Osteocyte (in vitro differentiated cells): ENCODE results near the gene MANEAL. TPM values are rescaled to one million over a fixed set of nuclear protein-coding genes. Genes with fewer than 3 reads are reported as not detected.

Experiments
- DNase-seq: peaks from one replicate; pipeline ENCODE4 v3.0.0; 2021; ENCODE audit warnings: mixed read lengths; ENCODE audit not compliant: unreplicated experiment; ENCODE audit errors: extremely low spot score
- H3K27ac Mint-ChIP-seq: one replicate; pipeline ENCODE4 v1.8.0; 2021; ENCODE audit warnings: mild to moderate bottlenecking, mixed read lengths; ENCODE audit not compliant: unreplicated experiment
- H3K27me3 Mint-ChIP-seq: one replicate; pipeline ENCODE4 v1.8.0; 2021; ENCODE audit warnings: mixed read lengths; ENCODE audit not compliant: unreplicated experiment
- H3K36me3 Mint-ChIP-seq: one replicate; pipeline ENCODE4 v1.8.0; 2021; ENCODE audit warnings: mixed read lengths; ENCODE audit not compliant: unreplicated experiment
- H3K4me1 Mint-ChIP-seq: one replicate; pipeline ENCODE4 v1.8.0; 2021; ENCODE audit warnings: mixed read lengths; ENCODE audit not compliant: unreplicated experiment
- H3K4me3 Mint-ChIP-seq: one replicate; pipeline ENCODE4 v1.8.0; 2021; ENCODE audit warnings: mild to moderate bottlenecking, moderate library complexity, mixed read lengths; ENCODE audit not compliant: unreplicated experiment
- H3K9me3 Mint-ChIP-seq: one replicate; pipeline ENCODE4 v1.8.0; 2021; ENCODE audit warnings: mixed read lengths; ENCODE audit not compliant: unreplicated experiment
- CTCF ChIP-seq: fragments of 200-600 bp; sonication (generic); IDR thresholded peaks from 2 replicates; pipeline ENCODE4 v1.5.0; 2021; ENCODE audit warnings: antibody characterized with exemption, mild to moderate bottlenecking, moderate library complexity
- total RNA-seq: library from RNA; stranded (reverse); gene quantifications from 2 replicates; pipeline ENCODE4 v1.2.1, GENCODE V29; 2021

The MANEAL gene
- total RNA-seq, 1 donor from 2014 or later = 5.2 TPM

DNA sequence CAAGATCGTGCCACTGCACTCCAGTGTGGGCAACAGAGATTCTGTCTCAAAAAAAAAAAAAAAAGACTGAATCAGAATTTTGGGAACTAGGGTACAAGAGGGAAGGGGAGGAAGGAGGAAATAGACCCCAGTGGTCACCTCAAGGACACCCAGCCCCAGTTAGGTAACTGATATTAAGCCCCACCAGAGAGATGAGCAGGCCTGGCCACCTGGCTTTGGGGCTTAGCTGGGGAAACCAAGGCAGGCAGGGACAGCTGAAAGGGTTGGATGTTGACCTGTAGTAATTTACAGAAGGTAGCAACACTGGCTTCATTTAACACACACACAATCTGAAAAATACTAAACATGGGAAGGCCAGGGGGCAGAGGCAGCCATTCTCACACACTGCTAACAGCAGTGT, 8.8 kb downstream of the MANEAL start:
- no peaks in the 10 kb centered on the region for H3K27me3 Mint-ChIP-seq
- H3K27ac Mint-ChIP-seq = no peak overlapping the region
- no peak for DNase-seq
- H3K4me3 Mint-ChIP-seq = no peak overlapping the region
- peaks cover 35% of the 10 kb centered on the region for H3K36me3 Mint-ChIP-seq
- peaks cover 9% of the 10 kb centered on the region for H3K4me1 Mint-ChIP-seq
- no peak for TF ChIP-seq CTCF
- H3K9me3 Mint-ChIP-seq = no peaks in the 10 kb centered on the region

DNA sequence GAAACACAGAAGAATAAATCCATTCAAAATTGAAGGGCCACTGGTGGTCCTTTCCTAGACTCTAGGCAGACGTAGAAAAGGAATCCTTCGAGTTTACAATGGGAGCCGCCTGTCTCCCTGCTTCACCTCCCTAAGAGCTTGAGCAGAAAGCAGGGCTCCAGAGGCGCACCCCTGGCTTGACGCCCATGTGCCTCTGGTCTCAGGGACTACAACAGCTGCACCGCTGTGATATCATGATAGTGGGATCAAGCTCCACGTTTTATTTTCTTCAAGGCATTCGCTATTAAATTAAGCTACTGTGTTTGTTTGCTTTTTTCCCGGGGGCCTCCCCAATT, 13.5 kb downstream of the MANEAL start:
- no peak for TF ChIP-seq CTCF
- H3K9me3 Mint-ChIP-seq = no peaks in the 10 kb centered on the region
- peak overlapping the region; percentile 75 for H3K27ac Mint-ChIP-seq
- H3K4me1 Mint-ChIP-seq = peaks cover 32% of the 10 kb centered on the region
- H3K27me3 Mint-ChIP-seq = no peaks in the 10 kb centered on the region
- no peak for DNase-seq
- H3K4me3 Mint-ChIP-seq = peak overlapping the region; percentile 77
- H3K36me3 Mint-ChIP-seq = peaks cover 27% of the 10 kb centered on the region

DNA sequence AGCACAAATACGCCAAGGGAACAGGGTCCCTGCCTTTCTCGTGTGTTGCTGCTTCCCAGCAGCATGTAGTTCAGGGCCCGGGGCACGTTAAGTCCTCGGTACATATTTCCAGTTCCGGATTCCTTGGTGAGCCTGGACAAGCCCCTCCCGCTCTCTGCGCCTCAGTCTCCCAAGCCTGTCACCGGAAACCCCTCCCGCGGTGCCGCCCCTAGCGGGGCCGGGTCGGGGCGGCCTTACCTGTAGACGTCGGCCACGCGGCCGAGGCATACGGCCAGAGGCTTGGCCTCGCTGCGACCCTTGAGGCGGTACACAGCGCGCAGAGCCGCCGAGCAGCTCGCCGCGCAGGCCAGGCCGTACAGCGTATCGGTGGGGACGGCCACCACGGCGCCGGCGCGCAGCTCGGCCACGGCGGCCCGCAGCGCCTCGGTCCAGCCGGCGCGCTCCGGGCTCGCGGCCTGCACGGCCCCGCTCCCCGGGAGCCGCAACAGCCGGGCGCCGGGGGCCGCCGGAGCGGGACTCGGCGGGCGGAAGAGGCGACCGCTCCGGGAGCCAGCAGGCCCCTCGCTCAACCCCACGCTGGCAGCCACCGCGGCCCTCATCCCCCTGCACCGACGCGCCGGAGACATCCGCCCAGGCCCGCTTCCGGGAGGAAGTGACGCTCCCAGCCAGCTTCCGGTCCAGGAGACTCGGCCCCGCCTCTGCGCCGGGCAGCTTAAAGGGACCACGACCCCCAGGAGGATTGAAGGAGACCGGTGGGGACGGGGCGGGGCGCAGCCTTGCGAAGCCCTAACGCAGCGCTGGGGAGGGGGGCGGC, 14.1 kb downstream of the MANEAL start, which contains the start of the genes C1orf122 and YRDC:
Gene C1orf122, plus strand, starts transcription at position 236 of the 814 bp plus-strand sequence. CDS start 615 bp downstream, outside the sequence.
Gene YRDC, minus strand, starts transcription at position 654 of the 814 bp plus-strand sequence. Its CDS starts 28 bp downstream, at position 626.
- H3K9me3 Mint-ChIP-seq = no peaks in the 10 kb centered on the region
- H3K36me3 Mint-ChIP-seq = peaks cover 21% of the 10 kb centered on the region

GRCh38 chr1:37808369-37809319, 15.0 kb downstream of the MANEAL start:
- peak overlapping the region; percentile 88 for H3K4me3 Mint-ChIP-seq
- H3K36me3 Mint-ChIP-seq = peaks cover 15% of the 10 kb centered on the region
- peak; percentile 94 for DNase-seq
- H3K27ac Mint-ChIP-seq = peak overlapping the region; percentile 97
- no peaks in the 10 kb centered on the region for H3K9me3 Mint-ChIP-seq
- TF ChIP-seq CTCF = no peak
- no peaks in the 10 kb centered on the region for H3K27me3 Mint-ChIP-seq
- peaks cover 32% of the 10 kb centered on the region for H3K4me1 Mint-ChIP-seq

More for the DNA sequence above, 14.1 kb downstream of the MANEAL start, which contains the start of the genes C1orf122 and YRDC:
- Mint-ChIP-seq H3K27ac (peak within 1 kb of the TSS; percentile 97), H3K27me3 (no peaks in the 10 kb centered on the region), H3K4me1 (peaks cover 32% of the 10 kb centered on the region), H3K4me3 (peak within 1 kb of the TSS; percentile 88)
- no peak for TF ChIP-seq CTCF
- peak; percentile 97 for DNase-seq
